ENCODE measurements around the gene SIX1. TPM values are rescaled to one million over a fixed set of nuclear protein-coding genes. Genes with fewer than 3 reads are reported as not detected.
A peak's percentile ranks its signal among the peaks of the same experiment; 100 is the strongest.

SIX1 gene
- total RNA-seq (2014; rRNA removed; shearing (Covaris generic)) = 7.8 and 11.7 TPM in 2 replicates
- 11.4 and 12.6 TPM in 2 replicates for polyA plus RNA-seq (2016; fragmentation: Nextera tagmentation; extraction: Ambion mirVana)

DNA sequence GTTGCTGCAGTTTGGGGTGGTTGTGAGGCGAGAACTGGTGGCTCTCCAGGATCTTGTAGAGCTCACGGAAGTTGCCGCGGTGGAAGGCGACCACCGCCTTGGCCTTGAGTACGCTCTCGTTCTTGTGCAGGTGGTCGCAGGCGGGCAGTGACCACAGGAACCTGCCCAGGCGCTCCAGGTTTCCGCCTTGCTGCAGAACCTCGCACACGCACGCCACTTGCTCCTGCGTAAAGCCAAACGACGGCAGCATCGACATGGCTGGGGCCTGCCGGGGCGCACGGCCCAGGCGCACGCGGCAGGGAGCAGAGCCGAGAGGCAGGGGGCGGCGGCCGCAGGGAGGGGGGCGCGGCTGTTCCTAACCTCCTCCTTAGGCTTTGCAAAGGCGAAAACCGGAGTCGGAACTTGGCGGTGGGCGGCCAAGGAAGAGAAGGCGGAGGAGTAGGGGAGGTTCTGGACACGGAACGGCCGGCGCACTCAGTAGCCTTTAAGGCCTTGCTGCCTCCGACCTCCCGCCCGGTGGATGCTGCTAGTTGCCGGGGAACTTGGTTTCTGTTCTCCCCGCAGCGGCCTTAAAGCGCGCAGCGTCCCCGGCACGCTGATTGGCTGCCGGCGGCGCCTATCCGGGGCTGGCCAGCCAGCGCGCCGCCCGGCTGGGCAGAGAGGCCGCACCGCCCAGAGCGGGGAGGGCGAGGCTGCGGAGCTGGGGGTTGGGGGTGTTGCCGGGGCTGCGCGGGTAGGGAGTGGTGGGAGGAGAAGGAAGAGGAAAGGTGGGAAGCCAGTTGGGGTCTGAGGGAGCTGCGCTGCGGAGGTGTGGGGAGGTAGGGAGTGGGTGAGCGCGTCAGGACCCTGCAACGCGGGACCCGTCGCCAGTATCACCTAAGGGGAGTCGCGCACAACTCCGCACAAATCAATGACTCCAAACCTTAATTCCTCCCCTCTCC is at the start of gene SIX1:
Gene SIX1, minus strand, starts transcription at position 544 of the 941 bp plus-strand sequence. Its CDS starts 288 bp downstream, at position 256.
- Histone ChIP-seq H3K9ac (peak within 1 kb of the TSS; percentile 88), H2AFZ (peak within 1 kb of the TSS; percentile 80), H4K20me1 (ENCODE audit: insufficient read depth) (no peaks in the 10 kb centered on the region), H3K27me3 (replicated peaks; ENCODE audit: insufficient read depth) (peaks cover 29% of the 10 kb centered on the region), H3F3A (ENCODE audit: insufficient read depth) (peaks cover 22% of the 10 kb centered on the region), H3K27ac (peak within 1 kb of the TSS; percentile 87), H3K9me2 (ENCODE audit: insufficient read depth) (no peaks in the 10 kb centered on the region), H3K4me2 (ENCODE audit: unreplicated experiment) (peak within 1 kb of the TSS; percentile 88), H3K4me1 (ENCODE audit: insufficient read depth) (peaks cover 23% of the 10 kb centered on the region), H3K36me3 (ENCODE audit: low read depth) (no peaks in the 10 kb centered on the region), H3K79me2 (ENCODE audit: insufficient read depth) (peaks cover 45% of the 10 kb centered on the region), H3K4me3 (peak within 1 kb of the TSS; percentile 78), H3K9me3 (ENCODE audit: low read depth) (no peaks in the 10 kb centered on the region)
- peak; percentile 97 for DNase-seq
- WGBS, 2 experiments (ENCODE audit: low coverage in 1 of 2, low lambda C conversion rate in 2 of 2, missing lambda C conversion rate in 2 of 2) = 1 to 2% methylated on average over 71 to 75 of the region's 79 CpGs
- TF ChIP-seq EZH2 (IDR thresholded peaks at IDR 0.05; ENCODE audit: insufficient read depth, poor library complexity, severe bottlenecking) (no peak), EZH2phosphoT487 (IDR thresholded peaks at IDR 0.05; ENCODE audit: insufficient read depth, low read depth) (no peak)
- in situ Hi-C loops (cut with MboI) = no loop called here

DNA sequence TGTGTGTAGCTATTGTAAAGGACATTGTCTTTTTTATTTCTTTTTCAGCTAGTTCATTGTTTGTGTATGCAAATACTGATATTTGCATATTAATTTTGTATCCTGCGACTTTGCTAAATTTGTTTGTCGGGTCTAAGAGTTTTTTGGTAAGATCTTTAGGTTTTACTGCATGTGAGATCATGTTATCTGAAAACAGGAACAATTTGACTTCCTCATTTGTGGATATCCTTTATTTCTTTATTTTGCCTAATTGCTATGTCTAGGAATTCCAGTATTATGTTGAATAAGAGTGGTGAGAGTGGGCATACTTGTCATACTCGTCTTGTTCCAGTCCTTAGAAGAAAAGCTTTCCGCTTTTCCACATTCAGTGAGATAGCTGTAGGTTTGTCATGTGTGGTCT is 46.0 kb upstream of the SIX1 start:
- Histone ChIP-seq H3K27ac (no peak overlapping the region), H3K9me3 (ENCODE audit: low read depth) (no peaks in the 10 kb centered on the region), H3K4me1 (ENCODE audit: insufficient read depth) (no peaks in the 10 kb centered on the region), H3F3A (ENCODE audit: insufficient read depth) (no peaks in the 10 kb centered on the region), H3K79me2 (ENCODE audit: insufficient read depth) (no peaks in the 10 kb centered on the region), H3K4me3 (no peak overlapping the region), H3K9me2 (ENCODE audit: insufficient read depth) (no peaks in the 10 kb centered on the region), H2AFZ (no peak overlapping the region), H3K9ac (no peak overlapping the region), H4K20me1 (ENCODE audit: insufficient read depth) (no peaks in the 10 kb centered on the region), H3K27me3 (replicated peaks; ENCODE audit: insufficient read depth) (no peaks in the 10 kb centered on the region), H3K4me2 (ENCODE audit: unreplicated experiment) (no peak overlapping the region), H3K36me3 (ENCODE audit: low read depth) (no peaks in the 10 kb centered on the region)
- in situ Hi-C loops (cut with MboI) = no loop called here
- TF ChIP-seq EZH2 (IDR thresholded peaks at IDR 0.05; ENCODE audit: insufficient read depth, poor library complexity, severe bottlenecking) (no peak), EZH2phosphoT487 (IDR thresholded peaks at IDR 0.05; ENCODE audit: insufficient read depth, low read depth) (no peak)
- WGBS, 2 experiments (ENCODE audit: low coverage in 1 of 2, low lambda C conversion rate in 2 of 2, missing lambda C conversion rate in 2 of 2) = 77 to 79% methylated on average over 4 of the region's 4 CpGs
- no peak for DNase-seq

DNA sequence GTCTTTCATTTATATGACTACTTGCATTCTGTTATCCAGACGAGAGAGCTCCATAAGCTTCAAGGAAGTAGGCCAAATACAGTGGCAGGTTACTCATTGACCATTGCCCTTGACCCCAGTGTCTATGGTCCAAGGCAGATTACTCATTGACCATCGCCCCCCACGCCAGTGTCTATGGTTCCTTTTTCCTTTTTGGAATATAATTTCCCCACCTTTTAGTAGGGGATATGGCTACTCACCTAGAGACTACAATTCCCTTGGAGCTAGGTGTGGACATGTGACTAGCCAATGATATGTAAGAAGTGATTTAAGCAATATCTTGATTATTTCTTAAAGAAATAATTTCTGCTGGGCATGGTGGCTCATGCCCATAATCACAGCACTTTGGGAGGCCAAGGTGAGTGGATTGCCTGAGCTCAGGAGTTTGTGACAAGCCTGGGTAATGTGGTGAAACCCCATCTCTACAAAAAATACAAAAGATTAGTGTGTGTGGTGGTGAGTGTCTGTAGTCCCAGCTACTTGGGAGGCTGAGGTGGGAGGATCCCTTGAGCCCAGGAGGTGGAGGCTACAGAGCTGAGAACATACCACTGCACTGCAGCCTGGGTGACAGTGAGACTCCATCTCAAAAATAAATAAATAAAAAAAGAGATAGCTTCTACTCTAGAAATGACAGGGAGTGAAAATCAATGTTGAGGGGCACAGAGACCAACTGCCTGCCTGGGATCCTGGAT is 42.3 kb upstream of the SIX1 start:
- WGBS, 2 experiments (ENCODE audit: low coverage in 1 of 2, low lambda C conversion rate in 2 of 2, missing lambda C conversion rate in 2 of 2) = 56 to 59% methylated on average over 3 of the region's 3 CpGs

DNA sequence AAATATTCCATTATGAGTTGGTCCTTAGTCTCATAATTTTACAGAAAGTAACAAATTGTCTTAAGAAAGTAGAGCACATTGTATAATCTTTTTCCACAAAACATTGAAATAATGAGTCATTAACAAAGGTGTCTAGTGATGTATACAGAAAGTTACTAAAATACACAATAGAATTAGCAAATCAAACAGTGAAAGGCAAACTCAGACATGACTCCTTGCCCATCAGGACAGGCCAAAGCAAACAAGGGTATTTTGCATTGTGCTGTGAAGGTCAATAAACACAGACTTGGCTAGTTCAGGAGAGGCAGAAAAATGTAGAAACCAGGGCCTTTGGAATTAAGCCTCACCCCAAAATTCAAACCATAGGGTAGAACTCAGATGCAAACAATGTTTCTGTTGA is 37.6 kb upstream of the SIX1 start:
- H3K9ac ChIP-seq = no peak overlapping the region
- H3K27ac ChIP-seq = no peak overlapping the region
- H3K4me2 ChIP-seq (ENCODE audit: unreplicated experiment) = no peak overlapping the region
- no peaks in the 10 kb centered on the region for H3K79me2 ChIP-seq (ENCODE audit: insufficient read depth)
- no peaks in the 10 kb centered on the region for H4K20me1 ChIP-seq (ENCODE audit: insufficient read depth)
- no peaks in the 10 kb centered on the region for H3K9me2 ChIP-seq (ENCODE audit: insufficient read depth)
- no peaks in the 10 kb centered on the region for H3K9me3 ChIP-seq (ENCODE audit: low read depth)
- H3K27me3 ChIP-seq (replicated peaks; ENCODE audit: insufficient read depth) = no peaks in the 10 kb centered on the region
- no peaks in the 10 kb centered on the region for H3F3A ChIP-seq (ENCODE audit: insufficient read depth)
- TF ChIP-seq EZH2phosphoT487 (IDR thresholded peaks at IDR 0.05; ENCODE audit: insufficient read depth, low read depth) (no peak), EZH2 (IDR thresholded peaks at IDR 0.05; ENCODE audit: insufficient read depth, poor library complexity, severe bottlenecking) (no peak)
- H3K36me3 ChIP-seq (ENCODE audit: low read depth) = no peaks in the 10 kb centered on the region
- no peak overlapping the region for H3K4me3 ChIP-seq
- H3K4me1 ChIP-seq (ENCODE audit: insufficient read depth) = no peaks in the 10 kb centered on the region
- no peak overlapping the region for H2AFZ ChIP-seq
- no peak for DNase-seq
- in situ Hi-C loops (cut with MboI) = no loop called here

More for the DNA sequence above, 42.3 kb upstream of the SIX1 start:
- H3K79me2 ChIP-seq (ENCODE audit: insufficient read depth) = no peaks in the 10 kb centered on the region
- H3K27ac ChIP-seq = no peak overlapping the region
- in situ Hi-C loops (cut with MboI) = no loop called here
- no peak for DNase-seq
- H3K36me3 ChIP-seq (ENCODE audit: low read depth) = no peaks in the 10 kb centered on the region
- H3K4me1 ChIP-seq (ENCODE audit: insufficient read depth) = no peaks in the 10 kb centered on the region
- no peak overlapping the region for H3K4me3 ChIP-seq
- H3K9ac ChIP-seq = no peak overlapping the region
- no peaks in the 10 kb centered on the region for H3F3A ChIP-seq (ENCODE audit: insufficient read depth)
- H3K9me3 ChIP-seq (ENCODE audit: low read depth) = no peaks in the 10 kb centered on the region
- H4K20me1 ChIP-seq (ENCODE audit: insufficient read depth) = no peaks in the 10 kb centered on the region
- no peaks in the 10 kb centered on the region for H3K27me3 ChIP-seq (replicated peaks; ENCODE audit: insufficient read depth)
- no peak for TF ChIP-seq EZH2phosphoT487 (IDR thresholded peaks at IDR 0.05; ENCODE audit: insufficient read depth, low read depth)
- TF ChIP-seq EZH2 (IDR thresholded peaks at IDR 0.05; ENCODE audit: insufficient read depth, poor library complexity, severe bottlenecking) = no peak
- H3K9me2 ChIP-seq (ENCODE audit: insufficient read depth) = no peaks in the 10 kb centered on the region
- no peak overlapping the region for H2AFZ ChIP-seq
- no peak overlapping the region for H3K4me2 ChIP-seq (ENCODE audit: unreplicated experiment)
